ENCODE measurements around the gene FAXC. TPM values are rescaled to one million over a fixed set of nuclear protein-coding genes. Genes with fewer than 3 reads are reported as not detected.

FAXC gene
- total and polyA plus RNA-seq, 7 experiments from 2014 or later, result not detected

DNA sequence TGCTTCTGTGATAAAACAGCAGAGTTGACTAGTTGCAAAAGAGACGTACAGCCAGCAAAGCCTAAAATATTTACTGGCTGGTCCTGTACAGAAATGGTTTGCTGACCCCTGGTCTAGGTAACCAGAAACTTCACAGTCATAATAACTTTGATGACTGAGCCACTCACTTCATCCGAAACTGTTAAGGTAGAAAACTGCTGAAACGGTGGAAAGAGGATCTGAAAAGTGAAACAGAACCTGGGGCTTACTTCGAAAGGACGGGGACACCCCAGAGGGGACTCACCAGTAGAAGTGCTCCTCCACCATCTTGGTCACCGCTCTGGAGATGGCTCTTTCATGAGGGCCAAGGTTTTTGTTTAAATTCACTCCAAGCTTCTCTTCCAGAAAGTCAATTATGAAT is 16.4 kb downstream of the FAXC start:
- Histone ChIP-seq H3K27me3 (ENCODE audit: control insufficient read depth in 2 of 2, insufficient read depth in 2 of 2, low read length in 2 of 2) (no peaks in the 10 kb centered on the region), H3K27ac (ENCODE audit: low read depth, low read length) (no peak overlapping the region), H3K4me1 (ENCODE audit: control insufficient read depth in 2 of 2, insufficient read depth in 2 of 2, low read length in 2 of 2) (no peaks in the 10 kb centered on the region), H3K4me3 (ENCODE audit: low read length) (no peak overlapping the region), H3K9me3 (ENCODE audit: control insufficient read depth in 2 of 3, low read length in 3 of 3) (no peaks in the 10 kb centered on the region), H3K36me3 (ENCODE audit: control insufficient read depth in 2 of 3, insufficient read depth in 3 of 3, low read length in 3 of 3) (no peaks in the 10 kb centered on the region)
- DNase-seq (no peak), ATAC-seq (no peak)
- POLR2A ChIA-PET, result no interaction called here
- H3K4me3 Mint-ChIP-seq, result no peak overlapping the region
- intact Hi-C loops (cut with micrococcal nuclease), result loop anchor here in 1 of 2 donors (5.0 kb wide), 1 partner anchor 764 kb away; no protein-coding TSS in a partner anchor
- no peaks in the 10 kb centered on the region for H3K9me3 Mint-ChIP-seq
- peaks cover 15 to 31% (median 19%) of the 10 kb centered on the region in 5 donors for H3K27me3 Mint-ChIP-seq
- H3K27ac Mint-ChIP-seq, result no peak overlapping the region
- CTCF ChIA-PET, result interaction anchor here (1.2 kb wide), 1 partner anchor 101 kb away, joined by 3 read pairs; no protein-coding TSS in a partner anchor
- H3K4me1 Mint-ChIP-seq, result peaks cover 0 to 4% (median 2%) of the 10 kb centered on the region in 7 donors
- H3K36me3 Mint-ChIP-seq, result no peaks in the 10 kb centered on the region

DNA sequence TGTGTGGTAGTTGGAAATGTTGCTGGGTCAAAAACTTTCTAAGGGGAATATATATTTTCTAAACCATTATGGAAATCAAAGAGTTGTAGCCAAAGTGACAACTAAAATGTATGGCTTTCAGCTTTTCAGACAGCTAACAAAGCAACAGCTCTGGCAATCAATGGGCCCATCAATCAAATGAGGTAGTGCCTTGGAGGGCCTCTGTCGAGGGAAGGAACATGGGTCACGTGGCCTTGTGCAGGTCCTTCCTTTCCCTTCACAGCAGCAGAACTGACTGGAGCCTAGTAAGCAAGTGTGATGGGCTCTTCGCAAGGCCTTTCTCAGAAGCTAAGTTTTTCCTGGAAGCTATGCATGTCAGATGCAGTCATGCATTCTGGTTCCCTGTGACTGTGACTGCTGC is 17.9 kb downstream of the FAXC start:
- H3K27ac ChIP-seq (ENCODE audit: low read depth, low read length), result no peak overlapping the region
- no peak for ATAC-seq
- DNase-seq, result no peak
- intact Hi-C loops (cut with micrococcal nuclease), result loop anchor here in 1 of 2 donors (5.0 kb wide), 1 partner anchor 766 kb away; no protein-coding TSS in a partner anchor
- Mint-ChIP-seq H3K36me3 (no peaks in the 10 kb centered on the region), H3K4me3 (no peak overlapping the region), H3K27ac (no peak overlapping the region), H3K9me3 (no peaks in the 10 kb centered on the region), H3K4me1 (peaks cover 0 to 4% (median 2%) of the 10 kb centered on the region in 7 donors), H3K27me3 (peaks cover 4 to 21% (median 9%) of the 10 kb centered on the region in 5 donors)
- no peaks in the 10 kb centered on the region for H3K36me3 ChIP-seq (ENCODE audit: control insufficient read depth in 2 of 3, insufficient read depth in 3 of 3, low read length in 3 of 3)
- no peaks in the 10 kb centered on the region for H3K27me3 ChIP-seq (ENCODE audit: control insufficient read depth in 2 of 2, insufficient read depth in 2 of 2, low read length in 2 of 2)
- H3K9me3 ChIP-seq (ENCODE audit: control insufficient read depth in 2 of 3, low read length in 3 of 3), result no peaks in the 10 kb centered on the region
- ChIA-PET POLR2A (interaction anchor here (0.6 kb wide), 1 partner anchor 94 kb away, joined by 3 read pairs; no protein-coding TSS in a partner anchor), CTCF (interaction anchor here (1.2 to 2.3 kb wide), 2 partner anchors 94 to 103 kb away, joined by 3 to 9 read pairs; no protein-coding TSS in a partner anchor)
- no peak overlapping the region for H3K4me3 ChIP-seq (ENCODE audit: low read length)
- no peaks in the 10 kb centered on the region for H3K4me1 ChIP-seq (ENCODE audit: control insufficient read depth in 2 of 2, insufficient read depth in 2 of 2, low read length in 2 of 2)

DNA sequence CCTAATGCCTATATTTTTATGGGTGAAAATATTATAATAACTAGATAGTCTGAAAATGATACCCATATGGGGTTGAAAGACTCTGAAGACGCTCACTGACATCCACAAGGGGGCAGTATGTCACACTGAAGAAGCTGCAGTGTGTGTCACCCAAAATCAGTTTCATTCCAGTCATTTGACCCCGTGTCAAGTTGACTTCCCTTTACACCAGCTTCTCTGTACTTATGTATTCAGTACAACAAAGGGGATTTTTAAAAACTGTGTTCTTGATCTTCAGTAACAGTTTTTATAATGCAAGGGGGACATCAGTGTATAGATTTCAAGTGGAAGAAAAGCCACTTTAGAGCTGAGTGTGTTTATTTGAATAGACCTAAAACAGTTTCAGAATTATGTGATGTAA is 19.3 kb downstream of the FAXC start:
- CTCF ChIA-PET, result interaction anchor here (0.6 to 2.3 kb wide), 9 partner anchors 10 to 274 kb away, joined by 3 to 9 read pairs (median 5); no protein-coding TSS in a partner anchor
- Histone ChIP-seq H3K4me3 (ENCODE audit: low read length) (no peak overlapping the region), H3K27me3 (ENCODE audit: control insufficient read depth in 2 of 2, insufficient read depth in 2 of 2, low read length in 2 of 2) (no peaks in the 10 kb centered on the region), H3K36me3 (ENCODE audit: control insufficient read depth in 2 of 3, insufficient read depth in 3 of 3, low read length in 3 of 3) (no peaks in the 10 kb centered on the region), H3K27ac (ENCODE audit: low read depth, low read length) (no peak overlapping the region), H3K9me3 (ENCODE audit: control insufficient read depth in 2 of 3, low read length in 3 of 3) (no peaks in the 10 kb centered on the region), H3K4me1 (ENCODE audit: control insufficient read depth in 2 of 2, insufficient read depth in 2 of 2, low read length in 2 of 2) (no peaks in the 10 kb centered on the region)
- peak; percentile 79 for ATAC-seq
- Mint-ChIP-seq H3K27ac (no peak overlapping the region), H3K36me3 (no peaks in the 10 kb centered on the region), H3K9me3 (no peaks in the 10 kb centered on the region), H3K4me3 (peak overlapping the region in 1 of 10 donors; percentile 15), H3K4me1 (peaks cover 0 to 4% (median 2%) of the 10 kb centered on the region in 7 donors), H3K27me3 (peaks cover 0 to 13% (median 6%) of the 10 kb centered on the region in 5 donors)
- intact Hi-C loops (cut with micrococcal nuclease), result loop anchor here (1.0 to 5.0 kb wide), 5 partner anchors 63 to 767 kb away; partner anchors contain the start of gene PNISR (in 1 of the 2)
- POLR2A ChIA-PET, result no interaction called here
- peak in 7 of 9 donors; percentile 20 to 52 (median 45) for DNase-seq

DNA sequence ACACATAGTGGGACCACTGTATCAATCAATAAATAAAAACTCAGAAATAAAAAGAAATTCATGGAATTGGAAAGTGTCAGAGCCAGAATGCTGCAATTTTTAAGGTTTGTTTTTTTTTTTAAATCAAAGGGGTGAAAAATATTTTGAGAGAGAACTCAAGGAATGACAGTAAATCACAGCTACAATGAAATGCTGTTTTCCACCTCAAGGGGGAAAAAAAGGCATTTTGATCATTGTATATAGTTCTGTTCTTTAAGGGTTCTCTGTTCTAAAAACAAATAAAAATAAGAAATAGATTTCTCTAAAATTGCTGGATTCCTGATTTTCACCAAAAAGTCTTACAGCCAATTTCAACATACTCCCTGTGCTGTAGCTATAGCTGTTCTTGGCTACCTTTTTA is 24.5 kb downstream of the FAXC start:
- ChIA-PET POLR2A (no interaction called here), CTCF (no interaction called here)
- no peaks in the 10 kb centered on the region for H3K27me3 ChIP-seq (ENCODE audit: control insufficient read depth in 2 of 2, insufficient read depth in 2 of 2, low read length in 2 of 2)
- H3K4me3 Mint-ChIP-seq, result no peak overlapping the region
- peaks cover 0 to 17% (median 12%) of the 10 kb centered on the region in 5 donors for H3K27me3 Mint-ChIP-seq
- no peaks in the 10 kb centered on the region for H3K36me3 ChIP-seq (ENCODE audit: control insufficient read depth in 2 of 3, insufficient read depth in 3 of 3, low read length in 3 of 3)
- intact Hi-C loops (cut with micrococcal nuclease), result no loop called here
- no peaks in the 10 kb centered on the region for H3K4me1 ChIP-seq (ENCODE audit: control insufficient read depth in 2 of 2, insufficient read depth in 2 of 2, low read length in 2 of 2)
- H3K27ac ChIP-seq (ENCODE audit: low read depth, low read length), result no peak overlapping the region
- no peak for DNase-seq
- H3K9me3 Mint-ChIP-seq, result no peaks in the 10 kb centered on the region
- H3K9me3 ChIP-seq (ENCODE audit: control insufficient read depth in 2 of 3, low read length in 3 of 3), result no peaks in the 10 kb centered on the region
- H3K27ac Mint-ChIP-seq, result no peak overlapping the region
- no peak overlapping the region for H3K4me3 ChIP-seq (ENCODE audit: low read length)
- H3K36me3 Mint-ChIP-seq, result no peaks in the 10 kb centered on the region
- peaks cover 0 to under 1% (median 0%) of the 10 kb centered on the region in 7 donors for H3K4me1 Mint-ChIP-seq
- ATAC-seq, result no peak

DNA sequence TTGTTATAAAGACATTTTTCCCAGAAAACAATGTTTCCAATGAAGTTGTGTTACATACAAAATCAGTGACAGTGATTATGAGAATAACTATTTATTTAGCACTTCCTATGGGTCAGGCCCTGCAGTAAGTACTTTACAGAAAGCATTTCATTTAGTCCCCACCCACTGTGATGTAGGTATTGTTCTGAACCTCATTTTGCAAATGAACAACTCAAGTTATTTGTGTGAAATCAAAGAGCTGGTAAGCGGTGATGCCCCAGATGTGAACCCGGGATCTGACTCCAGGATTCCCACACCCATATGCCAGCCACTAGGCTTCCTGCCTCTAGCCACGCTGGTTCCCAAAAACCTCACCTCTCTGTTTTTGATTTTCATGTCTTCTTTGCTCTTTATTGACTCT is 30.9 kb downstream of the FAXC start:
- Mint-ChIP-seq H3K27ac (no peak overlapping the region), H3K4me3 (no peak overlapping the region), H3K27me3 (peaks cover 12 to 39% (median 32%) of the 10 kb centered on the region in 5 donors), H3K36me3 (no peaks in the 10 kb centered on the region), H3K4me1 (no peaks in the 10 kb centered on the region), H3K9me3 (no peaks in the 10 kb centered on the region)
- ATAC-seq, result no peak
- Histone ChIP-seq H3K27me3 (ENCODE audit: control insufficient read depth in 2 of 2, insufficient read depth in 2 of 2, low read length in 2 of 2) (no peaks in the 10 kb centered on the region), H3K4me3 (ENCODE audit: low read length) (no peak overlapping the region), H3K27ac (ENCODE audit: low read depth, low read length) (no peak overlapping the region), H3K4me1 (ENCODE audit: control insufficient read depth in 2 of 2, insufficient read depth in 2 of 2, low read length in 2 of 2) (no peaks in the 10 kb centered on the region), H3K36me3 (ENCODE audit: control insufficient read depth in 2 of 3, insufficient read depth in 3 of 3, low read length in 3 of 3) (no peaks in the 10 kb centered on the region), H3K9me3 (ENCODE audit: control insufficient read depth in 2 of 3, low read length in 3 of 3) (no peaks in the 10 kb centered on the region)
- CTCF ChIA-PET, result no interaction called here
- DNase-seq, result no peak
- intact Hi-C loops (cut with micrococcal nuclease), result no loop called here
- POLR2A ChIA-PET, result no interaction called here

DNA sequence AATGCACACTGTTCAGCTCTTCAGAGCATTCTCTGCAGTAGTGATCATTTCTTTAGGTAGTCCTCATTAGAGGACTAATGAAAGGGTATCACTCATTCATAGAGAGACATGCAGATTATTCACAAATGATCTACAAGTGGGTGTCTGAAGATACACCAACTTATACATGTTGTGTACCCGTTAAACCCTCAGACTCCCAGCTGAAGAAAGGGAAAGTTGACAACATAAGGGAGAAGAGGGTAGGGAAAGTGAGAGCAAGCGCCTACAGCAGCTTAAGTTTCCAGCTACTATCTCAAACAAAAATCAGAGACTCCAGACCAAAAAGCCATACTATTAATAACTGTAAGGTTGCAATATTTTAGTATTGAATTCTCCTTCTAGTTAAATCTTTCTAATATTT is 37.1 kb downstream of the FAXC start:
- DNase-seq (no peak), ATAC-seq (no peak)
- Mint-ChIP-seq H3K4me1 (no peaks in the 10 kb centered on the region), H3K4me3 (no peak overlapping the region), H3K27me3 (peaks cover 9 to 30% (median 18%) of the 10 kb centered on the region in 5 donors), H3K36me3 (no peaks in the 10 kb centered on the region), H3K27ac (no peak overlapping the region), H3K9me3 (no peaks in the 10 kb centered on the region)
- ChIA-PET POLR2A (no interaction called here), CTCF (interaction anchor here (1.2 kb wide), 1 partner anchor 9 kb away, joined by 4 read pairs; no protein-coding TSS in a partner anchor)
- intact Hi-C loops (cut with micrococcal nuclease), result no loop called here
- Histone ChIP-seq H3K4me3 (ENCODE audit: low read length) (no peak overlapping the region), H3K9me3 (ENCODE audit: control insufficient read depth in 2 of 3, low read length in 3 of 3) (no peaks in the 10 kb centered on the region), H3K36me3 (ENCODE audit: control insufficient read depth in 2 of 3, insufficient read depth in 3 of 3, low read length in 3 of 3) (no peaks in the 10 kb centered on the region), H3K4me1 (ENCODE audit: control insufficient read depth in 2 of 2, insufficient read depth in 2 of 2, low read length in 2 of 2) (no peaks in the 10 kb centered on the region), H3K27me3 (ENCODE audit: control insufficient read depth in 2 of 2, insufficient read depth in 2 of 2, low read length in 2 of 2) (no peaks in the 10 kb centered on the region), H3K27ac (ENCODE audit: low read depth, low read length) (no peak overlapping the region)

DNA sequence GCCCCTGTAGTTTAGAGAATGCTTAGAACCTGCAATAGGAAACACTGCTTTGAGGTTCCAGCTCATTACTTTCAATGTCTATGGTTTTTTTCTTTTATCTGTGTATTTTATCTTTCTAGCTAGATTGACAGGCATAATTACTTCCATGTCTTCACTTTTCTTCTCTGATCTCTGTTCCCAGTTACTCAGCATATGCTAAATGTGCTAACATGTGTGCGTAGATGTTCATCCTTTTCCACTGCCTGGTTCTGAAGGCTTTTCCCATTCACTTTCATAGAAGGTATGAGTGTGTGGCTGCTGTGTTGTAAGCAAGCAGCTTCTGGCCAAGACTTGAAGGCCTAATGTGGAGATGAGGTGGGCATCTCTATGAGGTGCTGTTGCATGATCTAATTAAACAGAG is 38.9 kb downstream of the FAXC start:
- POLR2A ChIA-PET, result no interaction called here

More for the DNA sequence above, 38.9 kb downstream of the FAXC start:
- no peaks in the 10 kb centered on the region for H3K36me3 ChIP-seq (ENCODE audit: control insufficient read depth in 2 of 3, insufficient read depth in 3 of 3, low read length in 3 of 3)
- DNase-seq (no peak), ATAC-seq (no peak)
- Mint-ChIP-seq H3K36me3 (no peaks in the 10 kb centered on the region), H3K4me3 (no peak overlapping the region), H3K9me3 (no peaks in the 10 kb centered on the region), H3K27ac (no peak overlapping the region), H3K27me3 (peaks cover 9 to 30% (median 16%) of the 10 kb centered on the region in 5 donors), H3K4me1 (no peaks in the 10 kb centered on the region)
- no peaks in the 10 kb centered on the region for H3K9me3 ChIP-seq (ENCODE audit: control insufficient read depth in 2 of 3, low read length in 3 of 3)
- intact Hi-C loops (cut with micrococcal nuclease), result no loop called here
- H3K27me3 ChIP-seq (ENCODE audit: control insufficient read depth in 2 of 2, insufficient read depth in 2 of 2, low read length in 2 of 2), result no peaks in the 10 kb centered on the region
- CTCF ChIA-PET, result no interaction called here
- H3K27ac ChIP-seq (ENCODE audit: low read depth, low read length), result no peak overlapping the region
- H3K4me1 ChIP-seq (ENCODE audit: control insufficient read depth in 2 of 2, insufficient read depth in 2 of 2, low read length in 2 of 2), result no peaks in the 10 kb centered on the region
- no peak overlapping the region for H3K4me3 ChIP-seq (ENCODE audit: low read length)
